Transverse colon (tissue), 3 donors: ENCODE measurements around the gene ANKH.

Experiments used
- CTCF ChIP-seq, 5 experiments: fragments of 200-600 bp in 3 of 5; fragments of 450-650 bp in 2 of 5; sonication (generic) in 3 of 5; IDR thresholded peaks; 1 replicate in 2 of 5; 2 replicates in 3 of 5; pipeline ENCODE4 v1.5.1; 2016 to 2017; ENCODE audit warnings: antibody characterized with exemption in 5 of 5, inconsistent platforms in 3 of 5, mild to moderate bottlenecking in 2 of 5, moderate library complexity in 1 of 5
- EP300 ChIP-seq: sonication (generic); formaldehyde crosslinking; IDR thresholded peaks from one replicate; pipeline ENCODE4 v1.6.1; 2017; ENCODE audit warnings: antibody characterized with exemption, low read depth
- POLR2A ChIP-seq: fragments of 450-650 bp; IDR thresholded peaks from one replicate; pipeline ENCODE4 v1.6.1; 2016; ENCODE audit warnings: antibody characterized with exemption, mild to moderate bottlenecking, moderate library complexity

DNA sequence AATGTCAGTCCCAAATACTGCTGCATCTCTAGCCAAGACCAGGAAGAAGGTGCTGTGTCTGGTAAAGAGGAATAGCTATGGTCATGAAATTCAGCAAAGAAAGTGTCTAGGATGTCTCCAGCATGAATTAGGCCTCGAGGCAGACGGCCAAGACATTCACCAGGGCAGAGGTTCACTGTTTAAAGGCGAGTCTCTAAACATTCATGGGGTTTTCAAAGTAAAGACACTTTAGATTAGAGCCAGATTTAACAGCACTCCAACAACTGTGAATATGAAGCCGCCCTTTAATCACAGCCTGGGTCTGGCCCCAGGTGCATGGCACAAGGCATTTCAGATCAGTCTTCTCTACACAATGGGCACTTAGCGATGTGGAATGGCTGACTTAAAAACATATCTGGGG, 95.0 kb downstream of the ANKH start:
- TF ChIP-seq POLR2A (no peak), CTCF (IDR thresholded peaks at IDR 0.05) (no peak), EP300 (no peak)
